ENCODE data around the gene MARCHF2.
"Not testable (repeated sequence)": the region's sequence is repeated elsewhere in the genome, so short reads cannot be mapped to it uniquely, and the experiment has no call there.

The MARCHF2 gene

GRCh38 chr19:8399681-8400188 is 13.4 kb upstream of the MARCHF2 start:
- H3K36me3 ChIP-seq (ENCODE audit: insufficient read depth, low read length) = peaks cover 31% of the 10 kb centered on the region

GRCh38 chr19:8401981-8402411 is 11.1 kb upstream of the MARCHF2 start:
- H3K9ac ChIP-seq (ENCODE audit: low read length) = no peak overlapping the region
- H3K27ac ChIP-seq (ENCODE audit: low read depth, low read length) = no peak overlapping the region
- H3K36me3 ChIP-seq (ENCODE audit: insufficient read depth, low read length) = peaks cover 30% of the 10 kb centered on the region
- peaks cover 13% of the 10 kb centered on the region for H3K4me1 ChIP-seq (ENCODE audit: insufficient read depth, low read length)
- no peaks in the 10 kb centered on the region for H3K27me3 ChIP-seq (ENCODE audit: control insufficient read depth in 1 of 2, insufficient read depth in 2 of 2, low read length in 2 of 2)
- no peaks in the 10 kb centered on the region for H3K9me3 ChIP-seq (ENCODE audit: low read length)
- no peak overlapping the region for H3K4me3 ChIP-seq (ENCODE audit: low read depth in 1 of 2, low read length in 2 of 2)

More at GRCh38 chr19:8399681-8400188, 13.4 kb upstream of the MARCHF2 start:
- no peaks in the 10 kb centered on the region for H3K27me3 ChIP-seq (ENCODE audit: control insufficient read depth in 1 of 2, insufficient read depth in 2 of 2, low read length in 2 of 2)
- H3K4me1 ChIP-seq (ENCODE audit: insufficient read depth, low read length) = peaks cover 25% of the 10 kb centered on the region
- no peaks in the 10 kb centered on the region for H3K9me3 ChIP-seq (ENCODE audit: low read length)
- no peak overlapping the region for H3K9ac ChIP-seq (ENCODE audit: low read length)
- H3K27ac ChIP-seq (ENCODE audit: low read depth, low read length) = no peak overlapping the region
- no peak overlapping the region for H3K4me3 ChIP-seq (ENCODE audit: low read depth in 1 of 2, low read length in 2 of 2)

- Histone ChIP-seq H3K36me3 (ENCODE audit: insufficient read depth, low read length) (peaks cover 30% of the 10 kb centered on the region), H3K4me3 (ENCODE audit: low read depth in 1 of 2, low read length in 2 of 2) (no peak overlapping the region), H3K9me3 (ENCODE audit: low read length) (no peaks in the 10 kb centered on the region), H3K27ac (ENCODE audit: low read depth, low read length) (no peak overlapping the region), H3K27me3 (ENCODE audit: control insufficient read depth in 1 of 2, insufficient read depth in 2 of 2, low read length in 2 of 2) (no peaks in the 10 kb centered on the region), H3K4me1 (ENCODE audit: insufficient read depth, low read length) (no peaks in the 10 kb centered on the region), H3K9ac (ENCODE audit: low read length) (no peak overlapping the region)
Measured at GRCh38 chr19:8403098-8403819, 9.8 kb upstream of the MARCHF2 start.

GRCh38 chr19:8403820-8404109 is 9.3 kb upstream of the MARCHF2 start:
- Histone ChIP-seq H3K27me3 (ENCODE audit: control insufficient read depth in 1 of 2, insufficient read depth in 2 of 2, low read length in 2 of 2) (no peaks in the 10 kb centered on the region), H3K27ac (ENCODE audit: low read depth, low read length) (no peak overlapping the region), H3K36me3 (ENCODE audit: insufficient read depth, low read length) (peaks cover 30% of the 10 kb centered on the region), H3K4me1 (ENCODE audit: insufficient read depth, low read length) (no peaks in the 10 kb centered on the region), H3K9ac (ENCODE audit: low read length) (no peak overlapping the region), H3K9me3 (ENCODE audit: low read length) (no peaks in the 10 kb centered on the region), H3K4me3 (ENCODE audit: low read depth in 1 of 2, low read length in 2 of 2) (no peak overlapping the region)

- H3K27ac ChIP-seq (ENCODE audit: low read depth, low read length) = no peak overlapping the region
- H3K9me3 ChIP-seq (ENCODE audit: low read length) = no peaks in the 10 kb centered on the region
- H3K36me3 ChIP-seq (ENCODE audit: insufficient read depth, low read length) = peaks cover 30% of the 10 kb centered on the region
- H3K9ac ChIP-seq (ENCODE audit: low read length) = no peak overlapping the region
- H3K4me1 ChIP-seq (ENCODE audit: insufficient read depth, low read length) = no peaks in the 10 kb centered on the region
- H3K4me3 ChIP-seq (ENCODE audit: low read depth in 1 of 2, low read length in 2 of 2) = no peak overlapping the region
- no peaks in the 10 kb centered on the region for H3K27me3 ChIP-seq (ENCODE audit: control insufficient read depth in 1 of 2, insufficient read depth in 2 of 2, low read length in 2 of 2)
Measured at GRCh38 chr19:8404391-8405151, 8.5 kb upstream of the MARCHF2 start.

GRCh38 chr19:8410718-8411117 is 2.4 kb upstream of the MARCHF2 start:
- H3K4me1 ChIP-seq (ENCODE audit: insufficient read depth, low read length) = peaks cover 17% of the 10 kb centered on the region
- not testable (repeated sequence) for H3K9ac ChIP-seq (ENCODE audit: low read length); H3K4me3 ChIP-seq (ENCODE audit: low read depth in 1 of 2, low read length in 2 of 2); H3K9me3 ChIP-seq (ENCODE audit: low read length); H3K27ac ChIP-seq (ENCODE audit: low read depth, low read length); H3K27me3 ChIP-seq (ENCODE audit: control insufficient read depth in 1 of 2, insufficient read depth in 2 of 2, low read length in 2 of 2); H3K36me3 ChIP-seq (ENCODE audit: insufficient read depth, low read length)

- Histone ChIP-seq H3K4me1 (ENCODE audit: insufficient read depth, low read length) (peaks cover 32% of the 10 kb centered on the region), H3K27me3 (ENCODE audit: control insufficient read depth in 1 of 2, insufficient read depth in 2 of 2, low read length in 2 of 2) (no peaks in the 10 kb centered on the region), H3K9ac (ENCODE audit: low read length) (peak overlapping the region; percentile 68), H3K36me3 (ENCODE audit: insufficient read depth, low read length) (no peaks in the 10 kb centered on the region), H3K27ac (ENCODE audit: low read depth, low read length) (peak overlapping the region; percentile 47), H3K9me3 (ENCODE audit: low read length) (no peaks in the 10 kb centered on the region), H3K4me3 (ENCODE audit: low read depth in 1 of 2, low read length in 2 of 2) (peak overlapping the region; percentile 66 to 92)
Measured at GRCh38 chr19:8413629-8413995, 507 bp downstream of the MARCHF2 start.

GRCh38 chr19:8416796-8417195 is 3.7 kb downstream of the MARCHF2 start:
- H3K27me3 ChIP-seq (ENCODE audit: control insufficient read depth in 1 of 2, insufficient read depth in 2 of 2, low read length in 2 of 2) = no peaks in the 10 kb centered on the region

GRCh38 chr19:8421484-8422461 is 8.7 kb downstream of the MARCHF2 start:
- H3K9me3 ChIP-seq (ENCODE audit: low read length) = no peaks in the 10 kb centered on the region
- H3K27ac ChIP-seq (ENCODE audit: low read depth, low read length) = no peak overlapping the region
- no peaks in the 10 kb centered on the region for H3K27me3 ChIP-seq (ENCODE audit: control insufficient read depth in 1 of 2, insufficient read depth in 2 of 2, low read length in 2 of 2)
- H3K36me3 ChIP-seq (ENCODE audit: insufficient read depth, low read length) = peaks cover 6% of the 10 kb centered on the region
- no peak overlapping the region for H3K9ac ChIP-seq (ENCODE audit: low read length)
- peaks cover 15% of the 10 kb centered on the region for H3K4me1 ChIP-seq (ENCODE audit: insufficient read depth, low read length)
- no peak overlapping the region for H3K4me3 ChIP-seq (ENCODE audit: low read depth in 1 of 2, low read length in 2 of 2)

More at GRCh38 chr19:8416796-8417195, 3.7 kb downstream of the MARCHF2 start:
- Histone ChIP-seq H3K9ac (ENCODE audit: low read length) (no peak overlapping the region), H3K36me3 (ENCODE audit: insufficient read depth, low read length) (no peaks in the 10 kb centered on the region), H3K4me3 (ENCODE audit: low read depth in 1 of 2, low read length in 2 of 2) (no peak overlapping the region), H3K9me3 (ENCODE audit: low read length) (no peaks in the 10 kb centered on the region), H3K27ac (ENCODE audit: low read depth, low read length) (no peak overlapping the region), H3K4me1 (ENCODE audit: insufficient read depth, low read length) (peaks cover 32% of the 10 kb centered on the region)

- Histone ChIP-seq H3K4me1 (ENCODE audit: insufficient read depth, low read length) (peaks cover 11% of the 10 kb centered on the region), H3K9ac (ENCODE audit: low read length) (no peak overlapping the region), H3K36me3 (ENCODE audit: insufficient read depth, low read length) (peaks cover 9% of the 10 kb centered on the region), H3K27me3 (ENCODE audit: control insufficient read depth in 1 of 2, insufficient read depth in 2 of 2, low read length in 2 of 2) (no peaks in the 10 kb centered on the region), H3K4me3 (ENCODE audit: low read depth in 1 of 2, low read length in 2 of 2) (peak overlapping the region in 1 of 2 donors; percentile 22), H3K27ac (ENCODE audit: low read depth, low read length) (peak overlapping the region; percentile 80), H3K9me3 (ENCODE audit: low read length) (no peaks in the 10 kb centered on the region)
Measured at GRCh38 chr19:8423817-8424223, 10.7 kb downstream of the MARCHF2 start.

- not testable (repeated sequence) for H3K27ac ChIP-seq (ENCODE audit: low read depth, low read length)
Measured at GRCh38 chr19:8425331-8425730, 12.2 kb downstream of the MARCHF2 start.

More at GRCh38 chr19:8425331-8425730, 12.2 kb downstream of the MARCHF2 start:
- H3K36me3 ChIP-seq (ENCODE audit: insufficient read depth, low read length); H3K9me3 ChIP-seq (ENCODE audit: low read length); H3K4me3 ChIP-seq (ENCODE audit: low read depth in 1 of 2, low read length in 2 of 2); H3K9ac ChIP-seq (ENCODE audit: low read length); H3K27me3 ChIP-seq (ENCODE audit: control insufficient read depth in 1 of 2, insufficient read depth in 2 of 2, low read length in 2 of 2): not testable (repeated sequence)
- H3K4me1 ChIP-seq (ENCODE audit: insufficient read depth, low read length) = peaks cover 11% of the 10 kb centered on the region
